SU-DHL-6 (cell line): ENCODE measurements around the gene TBC1D16.

Experiments used
- H2AFZ ChIP-seq: fragments of 200-600 bp; sonication (generic); 2 replicates; pipeline ENCODE4 v1.6.1; 2014; ENCODE audit warnings: low read depth, mild to moderate bottlenecking, moderate library complexity, mixed read lengths, antibody characterized with exemption, low read length; ENCODE audit not compliant: severe bottlenecking
- H3F3A ChIP-seq: fragments of 200-600 bp; shearing (Covaris generic); 2 replicates; pipeline ENCODE4 v1.6.0; 2016; ENCODE audit warnings: antibody characterized with exemption, mild to moderate bottlenecking; ENCODE audit not compliant: insufficient read depth
- H3K27ac ChIP-seq: fragments of 200-600 bp; sonication (generic); 2 replicates; pipeline ENCODE4 v1.5.1; 2016; ENCODE audit warnings: low read depth, mild to moderate bottlenecking, low read length, moderate library complexity, mixed read lengths
- H3K27me3 ChIP-seq: fragments of 200-600 bp; sonication (generic), shearing (Covaris generic); 2 replicates; pipeline ENCODE4 v1.6.0; 2014; ENCODE audit warnings: mild to moderate bottlenecking, low read length
- H3K36me3 ChIP-seq: fragments of 200-600 bp; sonication (generic); 2 replicates; pipeline ENCODE4 v1.6.1; 2014; ENCODE audit warnings: mild to moderate bottlenecking, low read length, mixed read lengths
- H3K4me2 ChIP-seq: fragments of 300-600, 200-600 bp; shearing (Covaris generic), sonication (generic); 2 replicates; pipeline ENCODE4 v1.6.0; 2014; ENCODE audit warnings: low read length, low read depth, mild to moderate bottlenecking; ENCODE audit not compliant: poor library complexity, severe bottlenecking
- H3K4me3 ChIP-seq: fragments of 200-600 bp; sonication (generic); 2 replicates; pipeline ENCODE4 v1.5.1; 2014; ENCODE audit warnings: antibody characterized with exemption, low read length, mild to moderate bottlenecking, mixed read lengths; ENCODE audit not compliant: insufficient read depth, poor library complexity, severe bottlenecking
- H3K79me2 ChIP-seq: fragments of 200-600 bp; sonication (generic); 2 replicates; pipeline ENCODE4 v1.6.1; 2014; ENCODE audit warnings: mild to moderate bottlenecking, low read length, moderate library complexity; ENCODE audit not compliant: insufficient read depth
- H3K9ac ChIP-seq: fragments of 200-600 bp; sonication (generic); 2 replicates; pipeline ENCODE4 v1.7.0; 2014; ENCODE audit warnings: mild to moderate bottlenecking, low read length
- H3K9me2 ChIP-seq: fragments of 200-600 bp; sonication (generic); replicated peaks from 2 replicates; pipeline ENCODE4 v1.6.1; 2014; ENCODE audit warnings: low read length; ENCODE audit not compliant: insufficient read depth
- H3K9me3 ChIP-seq: fragments of 200-600 bp; sonication (generic); 2 replicates; pipeline ENCODE4 v1.6.1; 2014; ENCODE audit warnings: low read length, mixed read lengths; ENCODE audit not compliant: insufficient read depth
- H4K20me1 ChIP-seq: fragments of 200-600 bp; sonication (generic); 2 replicates; pipeline ENCODE4 v1.6.1; 2014; ENCODE audit warnings: low read depth, mild to moderate bottlenecking, antibody characterized with exemption, low read length, moderate library complexity, mixed read lengths
- EZH2phosphoT487 ChIP-seq: fragments of 200-600 bp; sonication (generic), shearing (Covaris generic); conservative IDR thresholded peaks from 2 replicates; pipeline ENCODE4 v1.6.1; 2018; ENCODE audit warnings: mild to moderate bottlenecking, antibody characterized with exemption, low read length, moderate library complexity, mixed read lengths
- TF ChIP-seq, protein P1 (sequence below): fragments of 200-600 bp; sonication (generic); IDR thresholded peaks from one replicate; pipeline ENCODE4 v1.5.1; 2017; ENCODE audit warnings: antibody characterized with exemption, mild to moderate bottlenecking, low read length, moderate library complexity; ENCODE audit not compliant: insufficient read depth, poor library complexity, severe bottlenecking

The TBC1D16 gene

DNA sequence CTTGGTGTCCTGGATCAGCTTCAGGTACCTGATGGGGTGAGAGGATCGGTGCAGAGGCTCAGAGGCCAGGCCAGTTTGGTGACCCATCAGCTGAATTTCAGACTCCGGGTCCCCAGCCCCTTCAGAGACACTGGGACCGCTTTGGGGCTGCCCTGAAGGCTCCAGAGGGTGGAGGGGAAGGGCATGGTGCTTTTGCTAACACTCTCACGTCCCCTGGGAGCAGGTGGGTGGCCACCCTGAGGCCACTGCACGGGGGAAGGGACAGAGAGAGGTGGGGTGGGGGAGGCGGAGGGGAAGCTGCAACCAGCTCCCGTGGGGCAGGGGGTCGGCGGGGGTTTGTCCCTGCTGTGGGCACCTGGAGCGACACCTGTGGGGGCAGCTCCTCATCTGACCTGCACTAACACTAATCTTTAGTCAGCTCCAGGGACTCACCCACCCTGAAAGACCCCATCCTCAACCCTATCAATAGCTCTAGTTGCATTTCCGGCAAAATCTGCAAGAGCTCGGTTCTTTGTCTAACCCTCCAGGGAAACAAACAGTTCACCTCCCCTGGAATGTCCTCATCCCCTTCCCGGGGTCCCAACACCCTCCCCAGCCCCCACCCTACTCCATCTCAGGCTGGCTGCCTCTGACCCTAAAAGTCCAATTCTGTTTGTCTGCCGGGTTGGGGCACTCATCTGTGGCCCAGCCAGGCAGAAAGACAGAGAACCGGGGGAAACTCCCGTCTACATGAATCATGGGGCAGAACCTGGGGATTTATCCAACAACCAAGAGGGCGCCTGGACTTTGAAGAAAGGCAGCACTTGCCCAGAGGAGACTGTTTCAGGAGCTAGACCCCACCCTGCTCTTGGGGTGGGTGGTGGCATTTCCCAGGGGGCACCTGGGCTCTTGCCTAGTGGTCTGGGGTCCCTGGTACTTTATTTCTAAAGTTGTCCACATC, 104.5 kb downstream of the TBC1D16 start:
- no peaks in the 10 kb centered on the region for H4K20me1 ChIP-seq
- H3K4me2 ChIP-seq = no peak overlapping the region
- H3K9me3 ChIP-seq = no peaks in the 10 kb centered on the region
- H3K9me2 ChIP-seq = no peaks in the 10 kb centered on the region
- H2AFZ ChIP-seq = no peak overlapping the region
- H3K27me3 ChIP-seq = no peaks in the 10 kb centered on the region
- no peak overlapping the region for H3K4me3 ChIP-seq
- H3K79me2 ChIP-seq = no peaks in the 10 kb centered on the region
- no peaks in the 10 kb centered on the region for H3F3A ChIP-seq
- H3K27ac ChIP-seq = no peak overlapping the region
- no peaks in the 10 kb centered on the region for H3K36me3 ChIP-seq
- H3K9ac ChIP-seq = no peak overlapping the region
- TF ChIP-seq EZH2phosphoT487 = no peak
- TF ChIP-seq, protein P1, sequence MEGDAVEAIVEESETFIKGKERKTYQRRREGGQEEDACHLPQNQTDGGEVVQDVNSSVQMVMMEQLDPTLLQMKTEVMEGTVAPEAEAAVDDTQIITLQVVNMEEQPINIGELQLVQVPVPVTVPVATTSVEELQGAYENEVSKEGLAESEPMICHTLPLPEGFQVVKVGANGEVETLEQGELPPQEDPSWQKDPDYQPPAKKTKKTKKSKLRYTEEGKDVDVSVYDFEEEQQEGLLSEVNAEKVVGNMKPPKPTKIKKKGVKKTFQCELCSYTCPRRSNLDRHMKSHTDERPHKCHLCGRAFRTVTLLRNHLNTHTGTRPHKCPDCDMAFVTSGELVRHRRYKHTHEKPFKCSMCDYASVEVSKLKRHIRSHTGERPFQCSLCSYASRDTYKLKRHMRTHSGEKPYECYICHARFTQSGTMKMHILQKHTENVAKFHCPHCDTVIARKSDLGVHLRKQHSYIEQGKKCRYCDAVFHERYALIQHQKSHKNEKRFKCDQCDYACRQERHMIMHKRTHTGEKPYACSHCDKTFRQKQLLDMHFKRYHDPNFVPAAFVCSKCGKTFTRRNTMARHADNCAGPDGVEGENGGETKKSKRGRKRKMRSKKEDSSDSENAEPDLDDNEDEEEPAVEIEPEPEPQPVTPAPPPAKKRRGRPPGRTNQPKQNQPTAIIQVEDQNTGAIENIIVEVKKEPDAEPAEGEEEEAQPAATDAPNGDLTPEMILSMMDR = no peak

DNA sequence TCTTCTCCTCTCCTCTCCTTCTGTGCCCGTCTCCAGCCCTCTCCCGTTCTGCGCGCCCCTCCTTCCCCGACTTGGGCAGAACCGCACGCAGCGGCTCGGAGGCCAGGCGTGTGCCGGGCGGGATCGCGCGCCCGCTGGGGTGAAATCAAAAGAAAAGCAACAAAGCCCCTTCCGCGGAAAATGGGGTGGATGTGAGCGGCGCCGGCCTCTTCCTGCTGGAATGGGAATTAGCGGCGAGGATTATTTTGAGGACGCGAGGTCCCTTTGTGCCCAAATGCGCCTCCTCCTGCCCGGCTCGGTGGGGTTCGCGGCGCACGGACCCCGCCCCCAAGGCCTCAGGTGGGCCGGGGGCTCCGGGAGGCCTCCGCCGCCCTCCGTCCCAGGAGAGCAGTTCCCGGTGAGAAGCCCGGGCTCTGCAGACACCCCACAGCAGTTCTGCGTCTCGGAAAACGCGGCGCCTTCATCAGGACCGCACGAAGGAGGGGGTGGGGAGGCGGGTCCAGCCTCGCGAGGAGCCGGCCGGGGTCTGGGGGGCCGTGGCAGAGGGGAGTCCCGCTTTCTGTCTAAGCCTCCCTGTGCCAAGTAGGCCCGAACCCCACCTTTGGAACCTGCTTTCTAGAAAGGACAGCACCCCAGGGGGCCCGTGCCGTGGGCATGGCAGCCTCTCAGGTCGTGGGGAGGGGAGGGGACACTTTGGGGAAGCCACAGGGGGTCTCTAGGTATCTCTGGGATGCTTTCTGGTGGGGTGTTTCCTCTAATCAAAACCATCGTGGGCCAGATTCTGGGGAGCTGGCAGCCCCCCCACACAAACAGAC, 105.4 kb downstream of the TBC1D16 start:
- H3K9me2 ChIP-seq = no peaks in the 10 kb centered on the region
- H3K36me3 ChIP-seq = no peaks in the 10 kb centered on the region
- no peak overlapping the region for H3K4me2 ChIP-seq
- H3K79me2 ChIP-seq = no peaks in the 10 kb centered on the region
- H3K9ac ChIP-seq = no peak overlapping the region
- TF ChIP-seq, protein P1 = no peak
- no peak for TF ChIP-seq EZH2phosphoT487
- H2AFZ ChIP-seq = no peak overlapping the region
- no peaks in the 10 kb centered on the region for H3F3A ChIP-seq
- no peak overlapping the region for H3K27ac ChIP-seq
- no peaks in the 10 kb centered on the region for H3K9me3 ChIP-seq
- H3K4me3 ChIP-seq = no peak overlapping the region
- H4K20me1 ChIP-seq = no peaks in the 10 kb centered on the region
- no peaks in the 10 kb centered on the region for H3K27me3 ChIP-seq

DNA sequence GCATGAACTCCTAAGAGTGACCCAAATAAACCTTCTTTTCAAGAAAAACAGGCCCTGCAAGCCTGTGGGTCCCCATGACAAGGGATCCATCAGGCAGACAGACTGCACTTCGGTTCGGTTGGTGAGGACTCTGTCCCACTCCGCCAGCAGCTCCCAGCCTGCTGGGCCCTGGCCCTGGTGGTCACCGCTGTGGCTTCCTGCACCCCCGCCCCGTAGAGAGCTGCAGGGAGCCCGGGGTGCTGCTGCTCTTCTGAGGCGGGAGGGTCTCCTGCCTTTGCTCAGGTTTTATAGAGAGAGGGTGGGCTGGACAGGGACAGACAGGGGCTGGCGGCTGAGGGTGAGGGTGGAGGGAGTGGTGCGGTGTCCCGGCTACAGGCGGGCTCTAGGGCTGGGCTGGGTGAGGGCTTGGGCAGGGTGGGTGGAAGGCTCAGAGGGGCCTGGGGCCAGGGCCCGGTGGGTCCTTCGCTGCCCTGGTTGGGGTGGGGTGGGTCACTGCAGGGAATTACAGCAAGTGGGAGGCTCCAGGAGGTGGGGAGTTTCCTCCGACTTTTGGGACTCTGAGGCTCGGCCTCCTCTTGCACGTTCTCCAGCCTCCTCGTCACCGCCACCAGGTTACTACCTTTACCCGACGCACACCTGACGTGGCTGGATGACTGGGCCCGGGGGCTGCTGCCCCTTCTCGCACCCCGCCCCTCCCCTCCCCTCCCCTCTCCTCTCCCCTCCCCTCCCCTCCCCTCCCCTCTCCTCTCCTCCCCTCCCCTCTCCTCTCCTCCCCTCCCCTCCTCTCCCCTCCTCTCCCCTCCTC, 106.2 kb downstream of the TBC1D16 start:
- Histone ChIP-seq H3K4me2 (no peak overlapping the region), H2AFZ (no peak overlapping the region), H3K36me3 (no peaks in the 10 kb centered on the region), H3K9me2 (no peaks in the 10 kb centered on the region), H3F3A (no peaks in the 10 kb centered on the region), H3K4me3 (no peak overlapping the region), H3K9ac (no peak overlapping the region), H3K9me3 (no peaks in the 10 kb centered on the region), H4K20me1 (no peaks in the 10 kb centered on the region), H3K27ac (no peak overlapping the region), H3K27me3 (no peaks in the 10 kb centered on the region), H3K79me2 (no peaks in the 10 kb centered on the region)
- TF ChIP-seq EZH2phosphoT487 = no peak
- TF ChIP-seq, protein P1 = no peak
